ENCODE data around the gene CCL26.

DNA sequence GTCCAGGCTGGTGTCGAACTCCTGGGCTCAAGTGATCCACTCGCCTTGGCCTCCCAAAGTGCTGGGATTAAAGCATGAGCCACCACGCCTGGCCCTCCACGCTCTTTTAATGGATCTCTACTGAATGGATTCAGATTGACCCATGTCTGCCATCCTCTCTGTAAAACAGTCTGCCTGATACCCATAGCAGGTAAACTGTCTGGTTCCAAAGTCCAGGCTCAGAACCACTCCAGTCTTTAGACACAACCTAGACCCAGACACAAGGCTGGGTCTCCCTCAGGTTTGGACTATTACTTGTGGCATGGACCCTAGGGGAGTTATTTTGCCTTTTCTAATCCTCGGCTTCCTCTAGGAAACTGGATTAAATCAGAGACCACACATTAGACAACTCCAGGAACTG, 52.4 kb downstream of the CCL26 start:
- TF ChIP-seq, protein P1, sequence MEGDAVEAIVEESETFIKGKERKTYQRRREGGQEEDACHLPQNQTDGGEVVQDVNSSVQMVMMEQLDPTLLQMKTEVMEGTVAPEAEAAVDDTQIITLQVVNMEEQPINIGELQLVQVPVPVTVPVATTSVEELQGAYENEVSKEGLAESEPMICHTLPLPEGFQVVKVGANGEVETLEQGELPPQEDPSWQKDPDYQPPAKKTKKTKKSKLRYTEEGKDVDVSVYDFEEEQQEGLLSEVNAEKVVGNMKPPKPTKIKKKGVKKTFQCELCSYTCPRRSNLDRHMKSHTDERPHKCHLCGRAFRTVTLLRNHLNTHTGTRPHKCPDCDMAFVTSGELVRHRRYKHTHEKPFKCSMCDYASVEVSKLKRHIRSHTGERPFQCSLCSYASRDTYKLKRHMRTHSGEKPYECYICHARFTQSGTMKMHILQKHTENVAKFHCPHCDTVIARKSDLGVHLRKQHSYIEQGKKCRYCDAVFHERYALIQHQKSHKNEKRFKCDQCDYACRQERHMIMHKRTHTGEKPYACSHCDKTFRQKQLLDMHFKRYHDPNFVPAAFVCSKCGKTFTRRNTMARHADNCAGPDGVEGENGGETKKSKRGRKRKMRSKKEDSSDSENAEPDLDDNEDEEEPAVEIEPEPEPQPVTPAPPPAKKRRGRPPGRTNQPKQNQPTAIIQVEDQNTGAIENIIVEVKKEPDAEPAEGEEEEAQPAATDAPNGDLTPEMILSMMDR (IDR thresholded peaks at IDR 0.05; ENCODE audit: low read depth, low read length, missing input control), result no peak
- TF ChIP-seq YY1 (IDR thresholded peaks at IDR 0.05), result no peak
- TF ChIP-seq EGR1 (IDR thresholded peaks at IDR 0.05; ENCODE audit: low read depth in 2 of 2), result no peak
- TF ChIP-seq GABPA (IDR thresholded peaks at IDR 0.05 in 1 of 2, conservative IDR thresholded peaks at IDR 0.05 in 1 of 2), result no peak
- no peak for TF ChIP-seq JUND (IDR thresholded peaks at IDR 0.05)

Measured in liver (tissue), 3 donors.